Fibroblast of peridontal ligament (primary cell): Measurements from ENCODE around the gene C6orf47.

Source experiments
- DNase-seq: peaks from one replicate; pipeline ENCODE4 v3.0.0-alpha.2; 2010; ENCODE audit errors: extremely low read depth

The C6orf47 gene

DNA sequence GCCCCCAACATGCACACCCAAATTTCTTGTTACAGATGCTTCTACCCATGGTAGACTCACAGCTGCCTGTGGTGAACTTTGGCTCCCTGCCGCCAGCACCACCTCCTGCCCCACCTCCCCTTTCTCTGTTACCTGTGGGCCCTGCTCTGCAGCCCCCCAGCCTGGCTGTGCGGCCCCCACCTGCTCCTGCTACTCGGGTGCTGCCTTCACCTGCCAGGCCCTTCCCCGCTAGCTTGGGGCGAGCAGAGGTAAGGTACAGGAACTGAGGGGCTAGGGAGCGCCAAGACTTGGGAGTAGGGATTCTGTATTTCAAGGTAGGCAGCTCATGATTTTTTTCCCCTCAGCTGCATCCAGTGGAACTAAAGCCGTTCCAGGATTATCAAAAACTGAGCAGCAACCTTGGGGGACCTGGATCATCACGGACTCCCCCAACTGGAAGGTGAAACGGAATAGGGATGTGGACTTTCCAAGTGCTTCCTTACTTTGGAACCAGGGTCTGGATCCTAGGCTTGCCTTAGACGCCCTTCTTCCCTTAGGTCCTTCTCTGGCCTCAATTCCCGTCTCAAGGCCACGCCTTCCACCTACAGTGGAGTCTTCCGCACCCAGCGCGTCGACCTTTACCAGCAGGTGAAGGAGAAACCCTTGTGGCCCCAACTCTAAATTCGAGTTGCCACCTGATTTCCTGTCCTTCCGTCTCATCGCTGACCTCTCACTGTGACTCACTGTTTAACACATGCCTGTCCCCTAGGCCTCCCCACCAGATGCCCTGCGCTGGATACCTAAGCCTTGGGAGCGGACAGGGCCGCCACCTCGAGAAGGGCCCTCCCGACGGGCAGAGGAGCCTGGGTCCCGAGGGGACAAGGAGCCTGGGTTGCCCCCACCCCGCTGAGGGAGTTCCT is 23.6 kb downstream of the C6orf47 start:
- DNase-seq: no peak

GRCh38 chr6:31634969-31635575 is 25.5 kb downstream of the C6orf47 start:
- no peak for DNase-seq

DNA sequence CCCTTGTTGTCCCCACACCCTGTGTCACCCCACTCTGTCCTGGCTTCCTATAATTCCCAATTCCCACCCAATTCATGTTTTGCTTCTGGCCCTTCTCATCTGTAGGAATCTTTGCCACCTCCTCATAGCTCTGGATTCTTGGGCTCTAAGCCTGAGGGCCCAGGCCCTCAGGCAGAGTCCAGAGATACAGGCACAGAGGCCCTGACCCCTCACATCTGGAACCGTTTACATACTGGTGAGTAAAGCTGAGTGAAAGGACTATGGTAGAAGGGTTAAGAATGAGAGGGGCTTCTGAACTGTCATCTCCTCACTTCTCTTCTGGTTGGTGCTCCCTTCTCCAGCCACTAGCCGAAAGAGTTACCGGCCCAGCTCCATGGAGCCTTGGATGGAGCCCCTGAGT is 26.4 kb downstream of the C6orf47 start:
- peak; percentile 14 for DNase-seq

DNA sequence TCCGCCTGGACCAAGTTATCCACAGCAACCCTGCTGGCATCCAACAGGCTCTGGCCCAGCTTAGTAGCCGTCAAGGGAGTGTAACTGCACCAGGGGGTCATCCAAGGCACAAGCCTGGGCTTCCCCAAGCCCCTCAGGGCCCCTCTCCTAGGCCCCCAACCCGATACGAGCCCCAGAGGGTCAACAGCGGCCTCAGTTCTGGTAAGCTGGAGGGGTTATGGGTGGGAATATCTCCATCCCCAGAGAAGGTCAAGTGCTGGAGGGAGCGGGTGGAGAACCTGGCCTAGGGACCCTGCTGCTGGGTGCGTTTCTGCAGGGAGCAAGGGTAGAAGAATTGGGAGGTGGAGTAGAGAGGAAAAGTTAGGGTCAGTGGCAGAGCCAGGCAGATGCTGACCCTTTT is 27.1 kb downstream of the C6orf47 start:
- no peak for DNase-seq

DNA sequence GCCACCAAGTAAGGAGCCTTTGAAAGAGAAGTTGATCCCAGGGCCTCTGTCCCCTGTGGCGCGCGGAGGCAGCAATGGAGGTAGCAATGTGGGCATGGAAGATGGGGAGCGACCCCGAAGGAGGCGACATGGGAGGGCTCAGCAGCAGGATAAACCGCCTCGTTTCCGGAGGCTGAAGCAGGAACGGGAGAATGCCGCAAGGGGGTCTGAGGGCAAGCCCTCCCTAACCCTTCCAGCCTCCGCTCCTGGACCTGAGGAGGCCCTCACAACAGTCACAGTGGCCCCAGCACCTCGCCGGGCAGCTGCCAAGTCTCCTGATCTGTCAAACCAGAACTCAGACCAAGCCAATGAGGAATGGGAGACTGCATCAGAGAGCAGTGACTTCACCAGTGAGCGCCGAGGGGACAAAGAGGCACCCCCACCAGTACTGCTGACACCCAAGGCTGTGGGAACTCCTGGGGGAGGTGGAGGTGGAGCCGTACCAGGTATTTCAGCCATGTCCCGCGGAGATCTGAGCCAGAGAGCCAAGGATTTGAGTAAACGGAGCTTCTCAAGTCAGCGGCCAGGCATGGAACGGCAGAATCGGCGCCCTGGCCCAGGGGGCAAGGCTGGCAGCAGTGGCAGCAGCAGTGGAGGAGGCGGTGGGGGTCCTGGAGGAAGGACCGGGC is 28.2 kb downstream of the C6orf47 start:
- DNase-seq: no peak

DNA sequence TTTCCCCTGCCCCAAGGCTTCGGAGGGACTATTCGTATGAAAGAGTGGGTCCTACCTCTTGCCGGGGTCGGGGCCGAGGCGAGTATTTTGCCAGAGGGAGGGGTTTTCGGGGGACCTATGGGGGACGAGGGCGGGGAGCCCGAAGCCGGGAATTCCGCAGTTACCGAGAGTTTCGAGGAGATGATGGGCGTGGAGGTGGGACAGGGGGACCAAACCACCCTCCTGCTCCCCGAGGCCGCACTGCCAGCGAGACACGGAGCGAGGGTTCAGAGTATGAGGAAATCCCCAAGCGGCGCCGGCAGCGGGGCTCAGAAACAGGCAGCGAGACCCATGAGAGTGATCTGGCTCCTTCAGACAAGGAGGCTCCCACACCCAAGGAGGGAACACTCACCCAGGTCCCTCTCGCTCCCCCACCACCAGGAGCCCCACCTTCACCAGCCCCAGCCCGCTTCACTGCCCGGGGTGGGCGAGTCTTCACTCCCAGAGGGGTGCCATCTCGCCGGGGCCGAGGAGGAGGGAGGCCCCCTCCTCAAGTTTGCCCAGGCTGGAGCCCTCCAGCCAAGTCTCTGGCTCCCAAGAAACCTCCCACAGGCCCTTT is 28.8 kb downstream of the C6orf47 start:
- no peak for DNase-seq

GRCh38 chr6:31631209-31631608 is 29.4 kb downstream of the C6orf47 start:
- DNase-seq: no peak

DNA sequence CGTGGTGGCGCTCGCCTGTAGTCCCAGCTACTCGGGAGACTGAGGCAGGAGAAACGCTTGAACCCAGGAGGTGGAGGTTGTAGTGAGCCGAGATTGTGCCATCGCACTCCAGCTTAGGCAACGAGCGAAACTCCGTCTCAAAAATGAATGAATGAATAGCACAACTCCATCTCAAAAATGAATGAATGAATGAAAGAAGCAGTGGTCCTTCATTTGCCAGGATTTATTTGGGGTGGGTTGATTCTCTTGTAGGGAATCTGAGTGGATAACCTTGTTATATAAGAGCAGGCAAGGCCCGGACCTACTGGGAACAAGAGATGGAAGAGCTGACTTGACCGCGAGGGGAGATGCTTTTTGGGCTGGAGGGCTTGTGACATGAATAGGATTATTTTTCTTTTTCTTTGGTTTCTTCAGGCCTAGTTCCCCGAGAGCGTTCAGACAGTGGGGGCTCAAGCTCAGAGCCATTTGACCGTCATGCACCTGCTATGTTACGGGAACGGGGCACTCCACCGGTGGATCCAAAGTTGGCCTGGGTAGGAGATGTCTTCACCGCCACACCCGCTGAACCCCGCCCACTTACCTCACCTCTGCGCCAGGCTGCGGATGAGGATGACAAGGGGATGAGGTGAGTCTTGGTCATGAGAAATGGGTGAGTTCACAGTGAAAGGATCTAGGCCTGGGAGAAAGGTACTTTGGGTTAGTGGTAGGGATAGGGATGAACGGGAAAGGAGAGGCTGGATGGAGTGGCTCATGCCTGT is 30.2 kb downstream of the C6orf47 start:
- DNase-seq: no peak

GRCh38 chr6:31629014-31629413 is 31.6 kb downstream of the C6orf47 start:
- DNase-seq: no peak

DNA sequence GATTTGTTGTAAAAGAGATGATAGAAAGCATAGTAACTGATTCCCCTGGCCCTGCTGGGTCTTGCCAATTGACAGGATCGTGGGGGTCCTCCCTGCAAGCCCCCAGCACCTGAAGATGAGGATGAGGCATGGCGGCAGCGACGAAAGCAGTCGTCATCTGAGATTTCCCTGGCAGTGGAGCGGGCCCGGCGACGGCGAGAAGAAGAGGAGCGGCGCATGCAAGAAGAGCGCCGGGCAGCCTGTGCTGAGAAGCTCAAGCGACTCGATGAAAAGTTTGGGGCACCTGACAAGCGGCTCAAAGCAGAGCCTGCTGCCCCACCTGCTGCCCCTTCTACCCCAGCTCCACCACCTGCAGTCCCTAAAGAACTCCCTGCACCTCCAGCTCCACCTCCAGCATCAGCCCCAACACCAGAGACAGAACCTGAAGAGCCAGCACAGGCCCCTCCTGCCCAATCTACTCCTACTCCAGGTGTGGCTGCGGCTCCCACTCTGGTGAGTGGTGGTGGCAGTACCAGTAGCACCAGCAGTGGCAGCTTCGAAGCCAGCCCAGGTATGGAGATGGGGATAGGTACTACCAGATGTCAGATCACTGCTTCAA is 32.8 kb downstream of the C6orf47 start:
- no peak for DNase-seq

DNA sequence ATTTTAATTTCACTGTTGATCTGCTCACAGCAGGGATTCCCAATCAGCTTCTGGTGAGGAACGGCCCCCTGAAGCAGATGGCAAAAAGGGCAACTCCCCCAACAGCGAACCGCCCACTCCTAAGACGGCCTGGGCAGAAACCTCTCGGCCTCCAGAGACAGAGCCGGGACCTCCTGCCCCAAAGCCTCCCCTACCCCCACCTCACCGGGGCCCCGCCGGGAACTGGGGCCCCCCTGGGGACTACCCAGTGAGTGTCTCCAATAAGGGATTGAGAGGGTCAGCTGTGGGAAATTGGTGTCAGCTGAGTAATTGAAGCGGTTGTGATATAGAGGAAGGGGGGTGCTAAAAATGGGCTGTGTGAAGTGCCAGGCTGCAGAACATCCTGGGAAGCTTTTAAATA is 33.6 kb downstream of the C6orf47 start:
- no peak for DNase-seq

GRCh38 chr6:31624070-31624469 is 36.5 kb downstream of the C6orf47 start:
- no peak for DNase-seq

GRCh38 chr6:31622684-31623091 is 37.9 kb downstream of the C6orf47 start:
- DNase-seq: no peak

GRCh38 chr6:31621991-31622390 is 38.6 kb downstream of the C6orf47 start:
- DNase-seq: peak; percentile 20

- no peak for DNase-seq
Measured at GRCh38 chr6:31621320-31621939, 39.1 kb downstream of the C6orf47 start.

- DNase-seq: peak; percentile 48
Measured at GRCh38 chr6:31620586-31621319, 39.8 kb downstream of the C6orf47 start, which contains the start of gene PRRC2A. PRRC2A (plus strand) TSS chr6:31620715; CDS start chr6:31622790, 2,075 bp downstream.

GRCh38 chr6:31619805-31620585 is 40.6 kb downstream of the C6orf47 start:
- peak; percentile 98 for DNase-seq

GRCh38 chr6:31617010-31617409 is 43.6 kb downstream of the C6orf47 start:
- DNase-seq: no peak

DNA sequence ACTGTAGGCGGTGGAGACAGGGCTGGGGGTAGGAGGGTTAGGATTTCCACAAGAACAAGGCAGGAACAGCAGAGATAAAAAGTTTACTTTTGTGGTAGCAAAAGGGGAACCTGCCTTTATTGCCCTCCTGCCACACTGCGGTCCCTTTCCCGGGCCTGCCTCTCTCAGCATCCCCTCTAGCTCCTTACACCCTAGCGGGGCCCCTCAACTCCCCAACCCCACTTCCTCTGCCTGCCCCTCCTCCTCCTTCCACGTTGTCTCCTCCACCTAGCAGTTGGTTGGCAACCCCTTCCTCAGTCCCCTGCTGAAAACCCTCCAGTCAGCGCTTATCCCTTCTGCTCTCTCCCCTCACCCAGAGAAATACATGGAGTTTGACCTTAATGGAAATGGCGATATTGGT is 44.8 kb downstream of the C6orf47 start:
- no peak for DNase-seq
